ENCODE results near the gene HOXB8.
A peak's percentile ranks its signal among the peaks of the same experiment; 100 is the strongest.

HOXB8 gene

GRCh38 chr17:48610282-48611211, 4.5 kb downstream of the HOXB8 start, which contains the start of gene HOXB7:
Gene HOXB7 (minus strand): TSS chr17:48611017. CDS start chr17:48610918, 99 bp downstream.
- no peak for DNase-seq

DNA sequence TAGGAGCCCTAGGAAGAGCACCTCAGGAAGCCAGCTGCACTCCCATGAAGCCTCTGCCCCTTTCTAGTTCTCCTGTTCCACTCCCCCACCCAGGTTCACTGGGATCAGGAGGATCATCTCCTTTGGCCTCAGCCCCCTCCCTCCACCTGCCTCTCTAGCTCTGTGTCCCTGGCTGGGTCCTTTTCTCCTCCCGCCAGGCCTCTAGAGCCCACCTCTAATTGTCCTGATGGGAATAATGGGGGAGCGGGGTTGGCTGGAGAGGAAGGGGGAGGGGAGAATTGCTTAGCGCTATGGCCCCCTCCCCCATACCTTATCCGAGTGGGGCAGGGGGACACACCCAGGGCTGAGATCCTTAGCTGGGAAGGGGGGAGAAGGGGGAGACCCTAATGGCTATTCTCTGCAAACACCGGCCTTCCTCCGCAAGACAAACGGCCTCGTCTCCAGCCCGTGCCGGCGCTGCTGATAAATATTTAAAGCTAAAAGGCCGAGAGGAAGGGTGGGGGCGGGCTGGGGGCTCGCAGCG, 5.3 kb downstream of the HOXB8 start:
- DNase-seq, result no peak

DNA sequence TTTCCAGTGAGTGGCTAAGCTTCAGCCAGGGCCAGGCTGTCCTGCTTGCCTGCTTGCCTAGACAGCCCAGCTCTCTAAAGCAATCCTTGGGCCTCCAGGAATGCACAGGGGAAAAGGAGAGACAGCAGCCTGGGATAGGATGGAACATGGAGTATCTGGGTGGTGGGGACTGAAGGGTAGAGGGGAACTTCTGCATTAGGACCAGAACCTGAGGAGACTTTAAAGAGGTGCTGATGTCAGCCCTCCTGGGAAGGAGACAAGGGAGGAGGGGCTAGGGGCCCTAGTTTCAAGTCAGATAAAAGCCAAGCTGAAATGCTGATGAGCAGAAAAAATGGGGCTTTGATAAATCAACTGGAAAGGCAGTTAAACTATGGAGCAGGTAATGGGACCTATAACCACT, 6.1 kb downstream of the HOXB8 start:
- no peak for DNase-seq

- DNase-seq, result no peak
Measured at GRCh38 chr17:48608494-48608834, 6.6 kb downstream of the HOXB8 start.

DNA sequence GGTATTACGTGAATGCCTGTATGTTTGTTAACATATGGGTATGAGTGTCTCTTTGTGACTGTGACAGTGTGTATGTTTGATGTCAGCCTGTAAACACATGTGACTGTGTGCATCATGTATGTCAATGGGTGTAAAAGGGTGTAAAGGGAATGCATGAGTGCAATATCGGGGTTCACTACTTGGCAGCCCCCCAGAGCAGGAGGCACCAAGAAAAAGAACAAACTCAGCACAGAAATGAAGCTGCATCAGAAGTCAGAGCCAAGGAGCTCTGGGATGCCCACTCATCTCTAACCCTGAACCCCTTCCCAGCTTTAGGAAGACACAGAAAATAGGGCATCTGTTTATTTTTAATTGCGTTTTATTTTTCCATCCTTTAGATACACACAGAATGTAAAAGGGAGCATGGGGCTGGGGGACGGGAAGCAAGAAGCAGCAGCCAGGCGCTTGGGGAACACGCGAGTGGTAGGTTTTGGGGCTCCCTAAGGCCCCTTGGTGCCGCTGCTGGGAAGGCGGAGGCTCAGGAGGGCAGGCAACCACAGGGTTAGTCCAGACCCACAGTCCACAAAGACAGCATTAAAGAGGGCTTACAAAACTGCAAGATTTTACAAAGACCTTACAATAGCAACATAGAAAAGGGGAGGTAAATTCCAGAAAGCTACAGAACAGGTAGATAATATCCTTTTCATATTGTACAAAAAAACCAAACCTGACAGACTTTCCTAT, 8.0 kb downstream of the HOXB8 start:
- no peak for DNase-seq

DNA sequence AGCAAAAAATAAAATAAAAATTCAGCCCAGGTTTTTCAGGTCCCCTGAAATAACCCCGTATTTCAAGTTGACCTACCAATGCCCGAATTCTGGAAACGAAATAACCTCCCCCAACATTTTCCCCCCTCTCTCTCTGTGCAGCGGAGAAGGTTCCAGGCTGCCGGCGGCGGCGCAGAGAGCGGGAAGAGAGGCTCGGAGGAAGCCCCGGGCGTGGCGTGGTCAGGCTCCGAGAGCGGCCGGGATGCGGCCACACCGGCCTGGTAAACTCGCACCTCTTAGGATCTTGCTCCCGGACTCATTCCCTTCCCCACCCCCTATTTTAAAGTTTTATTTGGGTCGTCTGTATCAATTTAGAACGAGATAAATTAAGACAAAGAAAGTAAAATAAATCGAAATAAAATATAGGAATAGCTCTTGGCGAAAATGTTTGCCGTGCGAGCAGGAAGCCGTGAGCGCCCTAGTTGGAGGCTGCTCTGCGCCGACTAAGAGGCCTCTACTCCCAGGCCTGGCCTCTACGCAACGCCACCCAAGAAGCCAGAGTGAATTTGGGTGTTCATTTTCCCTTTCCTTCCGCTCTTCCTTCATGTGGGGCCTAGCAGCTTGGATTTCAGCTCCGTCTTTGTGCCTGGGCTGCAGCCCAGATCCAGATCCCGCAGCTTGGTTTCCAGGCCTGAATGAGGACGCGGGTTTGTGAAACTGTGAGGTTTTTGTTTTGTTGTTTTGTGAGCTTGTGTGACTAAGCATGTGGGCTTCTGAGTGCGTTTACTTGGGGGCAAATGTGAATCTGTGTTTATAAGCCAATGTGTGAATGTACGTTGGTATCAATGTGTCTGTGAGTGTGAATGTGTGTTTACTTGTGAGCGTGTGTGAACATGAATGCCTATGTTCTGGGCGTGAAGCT, 8.9 kb downstream of the HOXB8 start:
- DNase-seq, result no peak

DNA sequence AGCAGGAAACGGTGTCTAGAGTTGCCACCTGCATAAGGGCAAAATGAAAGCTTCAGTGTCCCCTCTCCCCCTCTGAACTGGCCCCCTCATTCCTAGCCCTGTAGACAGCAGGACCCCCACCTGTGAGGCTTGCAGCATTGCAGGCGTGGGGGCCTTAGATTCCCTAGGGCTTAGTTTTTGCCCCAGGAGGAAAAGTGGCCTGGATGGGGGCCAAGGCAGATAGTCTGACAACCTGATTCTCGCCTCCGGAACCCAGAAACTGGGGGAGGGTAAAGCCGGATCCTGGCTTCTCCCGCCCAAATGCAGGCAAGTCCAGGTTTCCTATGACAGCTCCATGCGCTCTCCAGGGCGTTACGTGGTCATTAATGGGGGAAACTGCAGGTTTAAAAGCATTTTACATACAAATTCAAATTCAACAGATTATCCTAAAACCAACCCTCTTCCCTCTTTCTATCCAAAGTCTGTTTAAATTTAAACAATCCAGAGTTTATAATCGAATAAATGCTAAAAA, 9.6 kb downstream of the HOXB8 start:
- no peak for DNase-seq

- DNase-seq, result no peak
Measured at GRCh38 chr17:48604770-48605329, 10.2 kb downstream of the HOXB8 start, which contains the start of gene HOXB6. Gene HOXB6 (minus strand): TSS chr17:48604986. CDS start chr17:48598150, 6,836 bp downstream.

- no peak for DNase-seq
Measured at GRCh38 chr17:48603959-48604769, 10.9 kb downstream of the HOXB8 start.

- no peak for DNase-seq
Measured at GRCh38 chr17:48601539-48602425, 13.3 kb downstream of the HOXB8 start.

DNA sequence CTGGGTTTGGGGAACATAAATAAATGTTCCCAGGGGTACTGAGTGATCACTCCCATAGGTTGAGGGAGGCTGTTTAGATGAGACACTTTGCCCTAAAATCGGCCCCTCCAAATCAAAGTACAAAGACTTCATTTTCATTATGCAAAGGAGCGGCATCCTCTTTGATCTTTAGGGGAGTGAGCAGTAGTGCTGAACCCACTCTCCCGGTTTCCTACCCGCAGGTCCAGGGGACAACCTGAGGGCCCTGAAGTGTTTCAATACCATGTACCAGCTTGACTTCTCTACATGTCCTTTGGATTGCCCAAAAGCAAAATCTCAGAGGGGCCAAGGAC, 13.9 kb downstream of the HOXB8 start:
- no peak for DNase-seq

GRCh38 chr17:48600244-48601098, 14.6 kb downstream of the HOXB8 start:
- no peak for DNase-seq

GRCh38 chr17:48599354-48599753, 15.7 kb downstream of the HOXB8 start:
- DNase-seq, result no peak

GRCh38 chr17:48598736-48599135, 16.4 kb downstream of the HOXB8 start:
- no peak for DNase-seq

DNA sequence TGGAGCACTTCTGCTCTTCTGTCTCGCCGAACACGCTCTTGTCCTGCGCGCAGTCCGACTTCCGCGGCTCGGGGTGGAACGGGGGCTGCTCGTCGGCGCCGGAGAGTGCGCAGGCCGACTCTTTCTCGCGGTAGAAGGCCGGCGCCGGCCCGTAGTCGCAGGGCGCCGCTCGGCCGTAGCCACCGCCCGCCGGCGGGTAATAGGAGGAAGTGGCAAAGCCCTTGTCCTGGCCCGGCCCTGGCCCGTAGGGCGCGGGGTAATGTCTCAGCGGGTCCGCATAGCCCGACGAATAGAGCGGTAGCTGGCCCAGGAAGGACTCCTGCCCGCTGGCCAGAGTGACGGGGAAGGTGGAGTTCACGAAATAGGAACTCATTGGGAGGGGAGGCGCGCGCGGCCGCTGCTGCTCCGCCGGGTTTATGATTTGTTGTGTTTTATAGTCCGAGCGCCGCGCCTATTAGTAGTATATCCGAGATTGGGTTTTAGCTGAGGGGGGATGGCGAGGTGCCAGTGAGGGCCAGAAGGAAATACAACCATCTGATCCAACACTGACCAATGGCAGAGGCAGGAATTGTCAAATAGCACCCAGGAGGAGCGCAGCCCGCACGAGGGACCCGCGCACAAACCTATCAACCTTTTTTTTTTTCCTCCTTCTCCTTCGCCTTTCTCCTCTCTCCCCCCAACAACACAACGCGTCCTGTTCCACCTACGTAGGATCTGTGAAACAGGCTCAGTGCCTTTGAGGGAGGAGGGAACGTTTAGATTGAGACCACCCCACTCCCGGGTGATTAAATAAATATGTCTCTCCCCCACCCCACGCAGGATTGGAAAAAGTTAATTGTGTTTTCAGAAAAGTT, 17.1 kb downstream of the HOXB8 start:
- DNase-seq, result no peak

DNA sequence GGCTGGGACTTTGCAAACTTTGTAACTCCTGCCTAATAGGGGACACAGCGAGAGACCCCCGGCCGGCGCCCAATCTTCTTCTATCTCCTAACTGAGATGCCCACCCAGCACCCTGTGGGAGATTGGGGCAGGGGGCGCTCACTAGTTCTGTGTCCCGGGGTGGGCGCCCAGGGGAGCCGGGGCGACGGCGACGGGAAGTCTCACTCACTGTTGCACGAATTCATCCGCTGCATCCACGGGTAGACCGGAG, 17.6 kb downstream of the HOXB8 start:
- DNase-seq, result no peak

DNA sequence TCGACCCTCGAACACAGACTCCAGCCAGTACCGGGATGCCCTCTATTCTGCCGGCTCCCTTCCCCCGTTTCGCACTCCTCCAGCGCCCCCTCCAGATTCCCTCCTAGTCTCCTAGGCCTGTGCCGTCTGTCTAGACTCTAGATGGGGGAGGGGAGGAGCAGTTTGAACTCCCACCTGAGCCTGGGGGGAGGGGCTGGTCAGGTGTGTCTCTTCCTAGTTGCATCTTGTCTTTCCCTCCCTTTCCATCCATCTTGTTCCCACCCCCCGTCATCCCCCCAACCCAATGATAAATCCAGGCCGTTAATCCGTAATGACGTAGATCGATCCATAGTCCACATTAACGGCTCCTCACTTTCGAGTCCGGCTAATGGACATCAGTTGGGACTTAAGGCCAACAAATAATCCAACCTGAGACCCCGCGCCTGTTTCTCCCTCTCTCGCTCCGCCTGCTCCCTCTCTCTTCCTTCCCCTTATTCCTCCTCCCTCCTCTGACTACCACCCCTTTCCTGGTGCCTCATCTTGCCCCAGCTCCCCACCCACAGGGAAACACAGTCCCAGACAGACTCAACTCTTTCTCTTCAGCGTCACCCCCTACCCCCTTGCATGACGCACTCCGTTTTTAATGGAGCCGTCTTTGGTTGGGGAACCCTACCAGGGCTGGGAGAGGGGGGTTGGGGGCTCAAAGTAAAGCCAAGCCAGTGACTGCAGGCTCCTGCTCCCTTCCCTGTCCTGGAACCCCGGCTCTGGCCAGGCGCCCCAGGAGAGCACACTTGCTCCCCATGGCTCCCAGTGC, 18.2 kb downstream of the HOXB8 start:
- peak in 1 of 2 experiments; percentile 90 for DNase-seq

All from NCI-H187 (cell line).